HepG2 (cell line): ENCODE results near the gene ARL16. TPM values are rescaled to one million over a fixed set of nuclear protein-coding genes. Genes with fewer than 3 reads are reported as not detected.

Source experiments
- FLYWCH1 ChIP-seq: sonication (generic); formaldehyde crosslinking; IDR thresholded peaks from 2 replicates; pipeline ENCODE4 v1.8.1; 2023; ENCODE audit warnings: mild to moderate bottlenecking, missing genetic modification reagents
- JUN ChIP-seq: sonication (generic); formaldehyde crosslinking; IDR thresholded peaks from 2 replicates; pipeline ENCODE4 v1.4.0; 2020; ENCODE audit warnings: mild to moderate bottlenecking, missing genetic modification reagents
- MTF2 ChIP-seq: sonication (generic); formaldehyde crosslinking; IDR thresholded peaks from 2 replicates; pipeline ENCODE4 v1.5.0; 2020; ENCODE audit warnings: missing genetic modification reagents, borderline replicate concordance
- NFIB ChIP-seq: sonication (generic); formaldehyde crosslinking; IDR thresholded peaks from 2 replicates; pipeline ENCODE4 v1.9.0; 2021; ENCODE audit warnings: missing genetic modification reagents, mild to moderate bottlenecking, borderline replicate concordance
- STAG1 ChIP-seq: sonication (generic); formaldehyde crosslinking; IDR thresholded peaks from 2 replicates; pipeline ENCODE4 v1.4.0; 2020; ENCODE audit warnings: missing genetic modification reagents
- TEAD3 ChIP-seq: optimal IDR thresholded peaks from 2 replicates; pipeline ENCODE3; 2016; ENCODE audit warnings: borderline replicate concordance
- XBP1 ChIP-seq: sonication (generic); formaldehyde crosslinking; IDR thresholded peaks from 2 replicates; pipeline ENCODE4 v1.5.0; 2020; ENCODE audit warnings: missing genetic modification reagents
- polyA plus RNA-seq, 8 experiments: library from polyadenylated mRNA; depleted of rRNA in 3 of 8; stranded (reverse) in 7 of 8; unstranded in 1 of 8; fragments of >200 nt; fragmentation: Illumina TruSeq in 4 of 8; extraction: Trizol in 4 of 8; gene quantifications; 2 replicates each; pipeline versions ENCODE4 v1.2.1 to v1.2.3, GENCODE V29; 2011 to 2016; ENCODE audit warnings: low read depth in 4 of 8, missing spikeins in 1 of 8, mixed read lengths in 1 of 8; ENCODE audit not compliant: insufficient read depth in 1 of 8
- total RNA-seq, 5 experiments: library from RNA; depleted of rRNA; stranded (reverse); fragments of >200 nt; fragmentation: Illumina TruSeq; extraction: Trizol; gene quantifications; 2 replicates each; pipeline ENCODE4 v1.2.3, GENCODE V29; 2016; ENCODE audit warnings: low read depth in 1 of 5
- TF ChIP-seq, protein P1 (sequence below): sonication (generic); formaldehyde crosslinking; IDR thresholded peaks from 2 replicates; pipeline ENCODE4 v1.5.0; 2020; ENCODE audit warnings: mild to moderate bottlenecking, low read depth, missing genetic modification reagents, borderline replicate concordance
- TF ChIP-seq, protein P2 (sequence below): sonication (generic); formaldehyde crosslinking; IDR thresholded peaks from 2 replicates; pipeline ENCODE4 v1.5.1; 2020; ENCODE audit warnings: mild to moderate bottlenecking, missing genetic modification reagents, moderate library complexity
- TF ChIP-seq, protein P3 (sequence below): sonication (generic); formaldehyde crosslinking; IDR thresholded peaks from 2 replicates; pipeline ENCODE4 v1.5.0; 2020; ENCODE audit warnings: mild to moderate bottlenecking, missing genetic modification reagents

The ARL16 gene
- total and polyA plus RNA-seq, 2 of the 13 experiments (the other 11 are each of a cell fraction or from before 2014, with no cell fraction given), result 20.8 to 30.8 TPM

DNA sequence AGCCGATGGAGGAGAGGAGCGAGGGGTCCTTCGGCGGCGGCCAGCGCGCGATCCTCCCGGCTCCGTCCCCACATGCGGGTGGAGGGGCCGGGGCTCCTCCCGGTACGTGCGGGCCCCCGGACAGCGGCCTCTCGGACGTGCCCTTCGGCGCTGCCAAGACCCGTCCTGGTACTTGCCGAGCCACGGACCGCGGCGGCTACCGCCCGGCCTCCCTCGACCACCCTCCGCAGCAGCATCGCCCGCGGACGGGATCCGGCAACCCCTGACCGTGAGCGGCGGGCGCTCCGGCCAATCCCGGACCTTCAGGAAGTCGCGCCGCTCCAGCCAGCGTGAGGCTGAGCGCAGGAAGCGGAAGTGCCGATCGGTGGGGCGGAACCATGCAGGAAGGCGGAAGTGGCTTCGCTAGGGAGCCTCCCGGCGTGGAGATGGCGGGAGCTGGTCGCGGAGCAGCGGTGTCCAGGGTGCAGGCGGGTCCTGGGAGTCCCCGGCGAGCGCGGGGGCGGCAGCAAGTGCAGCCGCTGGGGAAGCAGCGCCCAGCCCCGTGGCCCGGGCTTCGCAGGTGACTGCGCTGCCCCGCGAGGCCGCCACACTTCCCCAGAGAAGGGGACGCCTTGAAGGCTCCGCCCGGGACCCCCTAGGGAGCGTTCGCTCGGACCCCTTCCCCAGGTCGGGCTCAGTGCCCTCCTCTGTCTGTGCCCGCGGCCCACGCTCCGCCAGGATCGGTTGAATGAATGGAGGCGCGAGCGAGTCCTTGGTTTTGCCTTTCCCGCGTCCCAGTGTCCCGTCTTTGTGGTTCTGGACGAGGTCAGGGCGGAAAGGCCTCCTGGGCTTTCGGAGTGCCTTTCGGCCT is 17.0 kb downstream of the ARL16 start, which contains the start of the genes CCDC137 and OXLD1 (continued):
- TF ChIP-seq, protein P1, sequence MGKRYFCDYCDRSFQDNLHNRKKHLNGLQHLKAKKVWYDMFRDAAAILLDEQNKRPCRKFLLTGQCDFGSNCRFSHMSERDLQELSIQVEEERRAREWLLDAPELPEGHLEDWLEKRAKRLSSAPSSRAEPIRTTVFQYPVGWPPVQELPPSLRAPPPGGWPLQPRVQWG (CRISPR knock-in tag), result no peak
- no peak for TF ChIP-seq XBP1
- no peak; the same call in 1 of the 2 replicates for TF ChIP-seq JUN (CRISPR knock-in tag)
- TF ChIP-seq NFIB, result no peak
- TF ChIP-seq, protein P2, sequence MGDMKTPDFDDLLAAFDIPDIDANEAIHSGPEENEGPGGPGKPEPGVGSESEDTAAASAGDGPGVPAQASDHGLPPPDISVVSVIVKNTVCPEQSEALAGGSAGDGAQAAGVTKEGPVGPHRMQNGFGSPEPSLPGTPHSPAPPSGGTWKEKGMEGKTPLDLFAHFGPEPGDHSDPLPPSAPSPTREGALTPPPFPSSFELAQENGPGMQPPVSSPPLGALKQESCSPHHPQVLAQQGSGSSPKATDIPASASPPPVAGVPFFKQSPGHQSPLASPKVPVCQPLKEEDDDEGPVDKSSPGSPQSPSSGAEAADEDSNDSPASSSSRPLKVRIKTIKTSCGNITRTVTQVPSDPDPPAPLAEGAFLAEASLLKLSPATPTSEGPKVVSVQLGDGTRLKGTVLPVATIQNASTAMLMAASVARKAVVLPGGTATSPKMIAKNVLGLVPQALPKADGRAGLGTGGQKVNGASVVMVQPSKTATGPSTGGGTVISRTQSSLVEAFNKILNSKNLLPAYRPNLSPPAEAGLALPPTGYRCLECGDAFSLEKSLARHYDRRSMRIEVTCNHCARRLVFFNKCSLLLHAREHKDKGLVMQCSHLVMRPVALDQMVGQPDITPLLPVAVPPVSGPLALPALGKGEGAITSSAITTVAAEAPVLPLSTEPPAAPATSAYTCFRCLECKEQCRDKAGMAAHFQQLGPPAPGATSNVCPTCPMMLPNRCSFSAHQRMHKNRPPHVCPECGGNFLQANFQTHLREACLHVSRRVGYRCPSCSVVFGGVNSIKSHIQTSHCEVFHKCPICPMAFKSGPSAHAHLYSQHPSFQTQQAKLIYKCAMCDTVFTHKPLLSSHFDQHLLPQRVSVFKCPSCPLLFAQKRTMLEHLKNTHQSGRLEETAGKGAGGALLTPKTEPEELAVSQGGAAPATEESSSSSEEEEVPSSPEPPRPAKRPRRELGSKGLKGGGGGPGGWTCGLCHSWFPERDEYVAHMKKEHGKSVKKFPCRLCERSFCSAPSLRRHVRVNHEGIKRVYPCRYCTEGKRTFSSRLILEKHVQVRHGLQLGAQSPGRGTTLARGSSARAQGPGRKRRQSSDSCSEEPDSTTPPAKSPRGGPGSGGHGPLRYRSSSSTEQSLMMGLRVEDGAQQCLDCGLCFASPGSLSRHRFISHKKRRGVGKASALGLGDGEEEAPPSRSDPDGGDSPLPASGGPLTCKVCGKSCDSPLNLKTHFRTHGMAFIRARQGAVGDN (CRISPR knock-in tag), result peak; percentile 68
- no peak for TF ChIP-seq FLYWCH1 (CRISPR knock-in tag)
- TF ChIP-seq, protein P3, sequence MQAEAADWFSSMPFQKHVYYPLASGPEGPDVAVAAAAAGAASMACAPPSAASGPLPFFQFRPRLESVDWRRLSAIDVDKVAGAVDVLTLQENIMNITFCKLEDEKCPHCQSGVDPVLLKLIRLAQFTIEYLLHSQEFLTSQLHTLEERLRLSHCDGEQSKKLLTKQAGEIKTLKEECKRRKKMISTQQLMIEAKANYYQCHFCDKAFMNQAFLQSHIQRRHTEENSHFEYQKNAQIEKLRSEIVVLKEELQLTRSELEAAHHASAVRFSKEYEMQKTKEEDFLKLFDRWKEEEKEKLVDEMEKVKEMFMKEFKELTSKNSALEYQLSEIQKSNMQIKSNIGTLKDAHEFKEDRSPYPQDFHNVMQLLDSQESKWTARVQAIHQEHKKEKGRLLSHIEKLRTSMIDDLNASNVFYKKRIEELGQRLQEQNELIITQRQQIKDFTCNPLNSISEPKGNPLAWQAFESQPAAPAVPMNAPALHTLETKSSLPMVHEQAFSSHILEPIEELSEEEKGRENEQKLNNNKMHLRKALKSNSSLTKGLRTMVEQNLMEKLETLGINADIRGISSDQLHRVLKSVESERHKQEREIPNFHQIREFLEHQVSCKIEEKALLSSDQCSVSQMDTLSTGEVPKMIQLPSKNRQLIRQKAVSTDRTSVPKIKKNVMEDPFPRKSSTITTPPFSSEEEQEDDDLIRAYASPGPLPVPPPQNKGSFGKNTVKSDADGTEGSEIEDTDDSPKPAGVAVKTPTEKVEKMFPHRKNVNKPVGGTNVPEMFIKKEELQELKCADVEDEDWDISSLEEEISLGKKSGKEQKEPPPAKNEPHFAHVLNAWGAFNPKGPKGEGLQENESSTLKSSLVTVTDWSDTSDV (CRISPR knock-in tag), result no peak; the same call in 1 of the 2 replicates
- TF ChIP-seq STAG1 (CRISPR knock-in tag), result no peak
- no peak; the same call in 1 of the 2 replicates for TF ChIP-seq MTF2
- TF ChIP-seq TEAD3 (CRISPR knock-in tag), result peak; percentile 78
